Loucy (cell line): ENCODE data around the gene GABBR2.

Experiments
- H2AFZ ChIP-seq: fragments of 200-600 bp; sonication (generic); 2 replicates; pipeline ENCODE4 v1.6.0; 2016; ENCODE audit warnings: antibody characterized with exemption, mild to moderate bottlenecking, low read length, moderate library complexity
- H3F3A ChIP-seq: fragments of 200-600 bp; 2 replicates; pipeline ENCODE4 v1.6.0; 2016; ENCODE audit warnings: antibody characterized with exemption, low read depth, mild to moderate bottlenecking
- H3K27me3 ChIP-seq: fragments of 200-600 bp; sonication (generic); 2 replicates; pipeline ENCODE4 v1.6.1; 2014; ENCODE audit warnings: low read length, mild to moderate bottlenecking; ENCODE audit not compliant: insufficient read depth, poor library complexity, severe bottlenecking
- H3K36me3 ChIP-seq: fragments of 200-600 bp; sonication (generic); 2 replicates; pipeline ENCODE4 v1.6.1; 2016; ENCODE audit warnings: low read length; ENCODE audit not compliant: insufficient read depth
- H3K4me1 ChIP-seq: fragments of 200-600 bp; sonication (generic); 2 replicates; pipeline ENCODE4 v1.5.1; 2014; ENCODE audit warnings: low read length, mild to moderate bottlenecking; ENCODE audit not compliant: insufficient read depth, poor library complexity, severe bottlenecking
- H3K4me2 ChIP-seq: fragments of 200-600 bp; sonication (generic); 2 replicates; pipeline ENCODE4 v1.6.0; 2014; ENCODE audit warnings: antibody characterized with exemption, low read length, low read depth, mild to moderate bottlenecking; ENCODE audit not compliant: poor library complexity, severe bottlenecking
- H3K4me3 ChIP-seq: fragments of 200-600 bp; sonication (generic); 2 replicates; pipeline ENCODE4 v1.5.1; 2014; ENCODE audit warnings: low read length, mild to moderate bottlenecking, mixed read lengths; ENCODE audit not compliant: poor library complexity, severe bottlenecking
- H3K79me2 ChIP-seq: fragments of 200-600 bp; sonication (generic); 2 replicates; pipeline ENCODE4 v1.6.1; 2014; ENCODE audit warnings: low read length; ENCODE audit not compliant: insufficient read depth
- H3K9ac ChIP-seq: fragments of 200-600 bp; sonication (generic); 2 replicates; pipeline ENCODE4 v1.6.0; 2014; ENCODE audit warnings: mild to moderate bottlenecking, low read depth, low read length, moderate library complexity; ENCODE audit not compliant: poor library complexity, severe bottlenecking
- H3K9me2 ChIP-seq: fragments of 200-600 bp; sonication (generic); replicated peaks from 2 replicates; pipeline ENCODE4 v1.6.1; 2016; ENCODE audit warnings: low read depth, low read length, mixed read lengths
- H3K9me3 ChIP-seq: fragments of 200-600 bp; sonication (generic); 2 replicates; pipeline ENCODE4 v1.6.1; 2014; ENCODE audit warnings: mild to moderate bottlenecking, antibody characterized with exemption, low read length, low read depth; ENCODE audit not compliant: insufficient read depth
- H4K20me1 ChIP-seq: fragments of 200-600 bp; sonication (generic); 2 replicates; pipeline ENCODE4 v1.6.0; 2014; ENCODE audit warnings: antibody characterized with exemption, low read length, mild to moderate bottlenecking; ENCODE audit not compliant: insufficient read depth, poor library complexity, severe bottlenecking
- EZH2phosphoT487 ChIP-seq: fragments of 200-600 bp; IDR thresholded peaks from 2 replicates; pipeline ENCODE4 v1.6.1; 2018; ENCODE audit warnings: antibody characterized with exemption, mild to moderate bottlenecking, moderate library complexity, borderline replicate concordance
- TF ChIP-seq, protein P1 (sequence below): fragments of 200-600 bp; sonication (generic); conservative IDR thresholded peaks from 2 replicates; pipeline ENCODE4 v1.5.1; 2014; ENCODE audit warnings: mild to moderate bottlenecking, antibody characterized with exemption, low read length

Gene GABBR2

DNA sequence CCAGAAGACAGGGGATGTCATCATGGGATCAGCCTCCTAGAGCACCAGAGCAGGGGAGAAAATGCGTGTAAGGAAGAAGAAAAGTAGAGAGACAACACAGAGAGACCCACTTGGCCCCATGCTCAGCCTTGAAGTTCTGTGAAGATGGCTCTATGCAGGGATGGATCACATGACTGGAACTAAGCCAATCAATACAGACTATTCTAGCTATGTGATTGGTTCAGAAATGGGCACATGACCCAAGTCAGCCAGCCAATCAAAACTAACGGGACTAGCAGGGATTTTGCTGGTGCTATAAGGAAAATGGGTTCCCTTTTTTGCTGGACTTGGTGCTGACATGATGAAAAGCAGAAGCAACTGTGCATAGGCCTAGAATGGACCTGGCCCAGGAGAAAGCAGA lies 280.3 kb downstream of the GABBR2 start:
- no peaks in the 10 kb centered on the region for H3F3A ChIP-seq
- H3K4me3 ChIP-seq: no peak overlapping the region
- no peaks in the 10 kb centered on the region for H3K9me2 ChIP-seq
- H3K9ac ChIP-seq: no peak overlapping the region
- H3K4me1 ChIP-seq: no peaks in the 10 kb centered on the region
- no peak overlapping the region for H2AFZ ChIP-seq
- TF ChIP-seq, protein P1, sequence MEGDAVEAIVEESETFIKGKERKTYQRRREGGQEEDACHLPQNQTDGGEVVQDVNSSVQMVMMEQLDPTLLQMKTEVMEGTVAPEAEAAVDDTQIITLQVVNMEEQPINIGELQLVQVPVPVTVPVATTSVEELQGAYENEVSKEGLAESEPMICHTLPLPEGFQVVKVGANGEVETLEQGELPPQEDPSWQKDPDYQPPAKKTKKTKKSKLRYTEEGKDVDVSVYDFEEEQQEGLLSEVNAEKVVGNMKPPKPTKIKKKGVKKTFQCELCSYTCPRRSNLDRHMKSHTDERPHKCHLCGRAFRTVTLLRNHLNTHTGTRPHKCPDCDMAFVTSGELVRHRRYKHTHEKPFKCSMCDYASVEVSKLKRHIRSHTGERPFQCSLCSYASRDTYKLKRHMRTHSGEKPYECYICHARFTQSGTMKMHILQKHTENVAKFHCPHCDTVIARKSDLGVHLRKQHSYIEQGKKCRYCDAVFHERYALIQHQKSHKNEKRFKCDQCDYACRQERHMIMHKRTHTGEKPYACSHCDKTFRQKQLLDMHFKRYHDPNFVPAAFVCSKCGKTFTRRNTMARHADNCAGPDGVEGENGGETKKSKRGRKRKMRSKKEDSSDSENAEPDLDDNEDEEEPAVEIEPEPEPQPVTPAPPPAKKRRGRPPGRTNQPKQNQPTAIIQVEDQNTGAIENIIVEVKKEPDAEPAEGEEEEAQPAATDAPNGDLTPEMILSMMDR: no peak
- TF ChIP-seq EZH2phosphoT487: no peak
- H3K79me2 ChIP-seq: no peaks in the 10 kb centered on the region
- no peaks in the 10 kb centered on the region for H4K20me1 ChIP-seq
- H3K27me3 ChIP-seq: no peaks in the 10 kb centered on the region
- no peaks in the 10 kb centered on the region for H3K36me3 ChIP-seq
- H3K4me2 ChIP-seq: no peak overlapping the region
- no peaks in the 10 kb centered on the region for H3K9me3 ChIP-seq

DNA sequence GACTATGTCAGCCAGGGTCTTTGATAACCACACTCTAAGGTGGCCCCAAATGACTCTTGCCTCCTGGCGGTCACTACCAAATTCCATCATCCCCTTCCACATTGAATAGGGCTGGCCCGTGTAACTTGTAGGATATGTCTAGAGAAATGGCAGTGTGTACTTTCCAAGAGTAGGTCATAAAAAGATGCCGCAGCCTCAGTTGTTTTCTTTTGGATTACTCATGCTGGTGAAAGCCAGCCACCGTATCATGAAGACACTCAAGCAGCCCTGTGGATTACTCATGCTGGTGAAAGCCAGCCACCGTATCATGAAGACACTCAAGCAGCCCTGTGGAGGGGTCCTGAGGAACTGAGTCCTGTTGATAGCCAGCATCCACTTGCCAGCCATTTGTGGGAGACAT lies 281.2 kb downstream of the GABBR2 start:
- Histone ChIP-seq H3K9me3 (no peaks in the 10 kb centered on the region), H3K4me2 (no peak overlapping the region), H3K9ac (no peak overlapping the region), H3K79me2 (no peaks in the 10 kb centered on the region), H2AFZ (no peak overlapping the region), H3K9me2 (no peaks in the 10 kb centered on the region), H3K36me3 (no peaks in the 10 kb centered on the region), H3K27me3 (no peaks in the 10 kb centered on the region), H3K4me3 (no peak overlapping the region), H4K20me1 (no peaks in the 10 kb centered on the region), H3F3A (no peaks in the 10 kb centered on the region), H3K4me1 (no peaks in the 10 kb centered on the region)
- no peak for TF ChIP-seq EZH2phosphoT487
- TF ChIP-seq, protein P1: no peak

DNA sequence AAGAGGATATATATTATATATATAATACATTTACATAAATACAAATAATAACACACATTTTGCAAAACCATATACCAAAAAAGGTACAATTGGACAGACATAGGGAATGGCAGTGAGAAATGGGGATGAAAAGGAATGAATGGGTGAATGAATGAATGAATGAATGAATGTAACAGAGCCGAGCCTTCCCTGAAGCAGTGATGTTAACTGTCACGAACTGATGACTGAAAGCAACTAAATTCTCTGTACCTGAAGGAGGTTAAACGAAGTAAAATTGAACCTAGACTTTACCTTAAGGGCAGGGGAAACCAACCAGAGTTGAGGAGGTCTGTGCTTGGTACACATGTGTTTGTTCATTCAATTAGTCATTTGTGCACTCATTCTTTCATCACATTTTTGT lies 283.7 kb downstream of the GABBR2 start:
- Histone ChIP-seq H2AFZ (no peak overlapping the region), H3K4me1 (no peaks in the 10 kb centered on the region), H4K20me1 (no peaks in the 10 kb centered on the region), H3K36me3 (no peaks in the 10 kb centered on the region), H3K79me2 (no peaks in the 10 kb centered on the region), H3K27me3 (no peaks in the 10 kb centered on the region), H3K9me2 (no peaks in the 10 kb centered on the region), H3K9ac (no peak overlapping the region), H3K4me3 (no peak overlapping the region), H3K4me2 (no peak overlapping the region), H3K9me3 (no peaks in the 10 kb centered on the region), H3F3A (no peaks in the 10 kb centered on the region)
- TF ChIP-seq, protein P1: no peak
